HL-60/S4 treated with phorbol 12-myristate 13-acetate at 8.2 ng/mL for 4 days and 3 days (cell line): ENCODE measurements around the gene HMX2.
"Not testable (repeated sequence)": the region's sequence is repeated elsewhere in the genome, so short reads cannot be mapped to it uniquely, and the experiment has no call there.

Experiments used
- in situ Hi-C: fragments of 300-500 bp; cut with MboI; formaldehyde crosslinking; loops from 2 replicates; pipeline ENCODE4 v1.15.0; 2022; ENCODE audit warnings: low sequenced_read_pairs

Gene HMX2

DNA sequence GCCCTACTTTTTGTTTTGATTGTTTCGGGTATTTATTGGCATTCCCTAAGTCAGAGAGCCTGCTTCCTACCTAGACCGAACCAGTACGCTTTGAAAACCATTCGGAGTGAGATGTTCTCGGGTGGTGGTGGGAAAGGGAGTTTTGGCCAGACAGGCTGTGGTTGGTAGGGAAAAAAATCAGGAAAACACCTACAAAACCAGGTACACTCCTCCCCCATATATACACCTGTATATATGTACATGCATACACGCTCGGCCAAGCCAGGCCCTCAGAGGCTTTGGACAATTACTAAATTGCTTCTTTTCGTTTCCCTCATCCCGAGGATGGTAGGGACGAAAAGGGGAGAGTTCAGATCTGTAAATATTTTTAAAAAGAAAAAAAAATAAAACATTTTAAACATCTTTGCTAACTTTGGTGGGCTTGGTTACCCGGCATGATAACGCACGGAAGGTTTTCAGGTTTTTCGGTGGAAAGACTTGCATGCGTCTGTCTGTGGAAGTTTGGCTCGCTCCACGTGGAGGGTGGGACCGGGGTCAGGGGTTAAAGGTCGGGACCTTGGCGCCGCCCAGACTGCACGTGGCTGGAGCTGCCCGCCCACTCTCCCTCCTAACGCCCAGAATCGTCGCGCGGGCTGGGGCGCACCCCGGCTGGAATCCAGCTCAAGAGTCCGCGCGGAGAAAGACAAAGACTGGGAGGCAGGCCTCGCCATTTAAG, 2.5 kb downstream of the HMX2 start:
- in situ Hi-C loops: no loop called here

DNA sequence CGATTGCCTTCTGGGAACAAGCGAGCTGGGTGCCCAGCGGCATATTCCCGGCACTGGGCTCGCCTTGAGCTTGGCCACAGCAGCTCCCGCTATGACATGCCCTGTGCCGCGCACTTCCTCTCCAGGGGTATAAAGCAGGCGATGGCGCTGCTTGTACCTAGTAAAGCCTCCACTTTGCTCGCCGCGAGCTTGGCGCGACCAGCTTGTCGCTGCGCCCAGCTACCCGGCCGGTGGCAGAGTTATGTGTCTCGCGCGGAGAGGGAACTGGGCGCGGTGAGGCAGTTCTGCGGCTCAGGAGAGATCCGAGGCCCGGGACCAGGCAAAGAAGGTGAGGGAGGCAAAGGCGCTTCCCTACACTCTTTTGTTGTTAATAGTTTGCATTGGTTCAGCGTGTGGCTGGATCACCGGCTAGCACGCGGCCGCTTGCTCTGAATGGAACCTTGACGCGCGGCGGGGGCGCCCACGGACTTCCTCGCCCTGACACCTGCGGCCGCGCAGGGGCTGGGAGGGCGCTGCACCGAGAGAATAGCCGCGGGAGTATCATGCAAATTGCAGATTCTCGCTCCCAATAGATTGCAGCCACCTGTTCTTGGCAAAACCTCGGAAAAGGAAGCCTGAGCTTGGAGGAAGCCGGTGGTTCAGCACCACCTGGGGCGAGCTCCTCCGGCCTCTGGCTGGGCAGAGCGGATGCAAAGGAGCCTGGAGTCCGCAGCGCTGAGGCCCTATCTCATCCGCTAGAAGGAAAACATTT, 3.2 kb downstream of the HMX2 start:
- in situ Hi-C loops: no loop called here

DNA sequence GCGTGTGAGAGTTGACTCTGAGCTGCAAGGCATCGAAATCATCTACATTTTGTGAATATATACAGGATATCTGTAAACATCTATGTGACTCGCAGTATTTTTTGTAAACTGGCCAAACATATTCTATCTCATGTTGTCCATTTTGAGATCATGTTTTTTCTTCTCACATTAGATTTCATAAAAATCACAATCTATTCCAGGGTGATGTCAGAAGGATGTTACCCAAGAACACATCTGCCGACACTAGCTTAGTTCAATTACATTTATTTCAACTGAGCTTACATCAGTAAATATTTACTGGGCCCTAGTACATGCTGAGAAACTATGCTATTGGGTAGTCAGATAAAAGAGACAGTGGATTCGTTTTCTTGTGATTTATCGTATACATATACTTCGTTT, 3.8 kb downstream of the HMX2 start:
- in situ Hi-C loops: no loop called here

DNA sequence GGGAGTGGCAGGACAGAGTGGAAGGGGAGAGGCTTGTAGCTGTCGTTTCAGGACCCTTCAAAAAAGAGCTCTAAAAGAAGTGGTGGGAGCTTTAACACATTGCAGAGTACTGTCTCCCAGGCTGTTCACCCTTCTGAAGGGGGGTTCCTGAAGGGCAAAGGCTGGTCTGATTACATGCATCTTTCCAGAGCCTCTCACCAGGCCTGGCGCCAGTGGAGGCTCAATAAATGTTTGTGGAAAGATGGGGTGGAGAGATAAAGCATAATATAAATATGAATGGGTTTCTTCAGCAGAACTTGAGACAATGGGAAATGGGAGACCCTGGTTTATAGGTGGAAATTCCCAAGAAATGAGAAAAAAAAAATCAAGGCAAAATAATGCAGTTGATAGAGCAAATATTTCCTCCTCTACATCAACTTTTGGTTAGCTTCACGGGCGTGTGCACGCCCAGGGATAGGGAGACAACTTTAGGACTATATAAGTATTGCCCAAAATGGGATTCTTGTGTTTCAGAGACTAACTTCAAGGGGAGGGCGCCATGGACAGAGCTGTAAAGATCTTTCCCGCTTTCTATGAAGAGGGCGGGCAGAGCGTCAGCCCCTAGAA, 5.7 kb downstream of the HMX2 start:
- in situ Hi-C loops: no loop called here

DNA sequence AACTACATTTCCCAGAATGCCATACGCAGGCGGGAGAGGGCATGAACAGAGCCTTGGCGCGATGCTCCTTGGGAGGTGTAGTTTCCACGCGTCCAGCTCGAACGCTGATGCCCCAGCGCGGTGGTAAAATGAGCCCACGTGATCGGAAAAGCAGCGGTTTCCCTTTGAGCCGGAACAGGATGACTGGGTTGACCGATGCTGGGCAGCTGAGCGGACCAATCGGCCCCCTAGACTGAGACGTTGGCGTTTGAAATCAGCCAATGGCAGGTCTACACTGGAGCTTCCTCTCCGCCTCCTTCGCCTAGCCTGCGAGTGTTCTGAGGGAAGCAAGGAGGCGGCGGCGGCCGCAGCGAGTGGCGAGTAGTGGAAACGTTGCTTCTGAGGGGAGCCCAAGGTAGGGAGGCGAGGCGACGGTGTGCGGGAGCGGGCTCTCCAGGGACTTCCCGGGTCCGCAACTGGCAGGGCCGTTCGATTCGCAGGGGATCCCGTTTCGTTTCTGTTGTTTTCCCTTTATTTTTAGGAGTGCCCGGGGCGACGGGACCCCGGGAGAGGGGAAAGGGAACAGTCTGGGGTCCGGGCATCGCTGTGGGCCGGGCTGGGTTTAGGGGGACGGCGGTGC, 6.3 kb downstream of the HMX2 start, which contains the start of gene BUB3:
Gene BUB3 (plus strand): TSS at position 311 of the 619 bp plus-strand sequence. CDS start 516 bp downstream, outside the sequence.
- in situ Hi-C loops: no loop called here

DNA sequence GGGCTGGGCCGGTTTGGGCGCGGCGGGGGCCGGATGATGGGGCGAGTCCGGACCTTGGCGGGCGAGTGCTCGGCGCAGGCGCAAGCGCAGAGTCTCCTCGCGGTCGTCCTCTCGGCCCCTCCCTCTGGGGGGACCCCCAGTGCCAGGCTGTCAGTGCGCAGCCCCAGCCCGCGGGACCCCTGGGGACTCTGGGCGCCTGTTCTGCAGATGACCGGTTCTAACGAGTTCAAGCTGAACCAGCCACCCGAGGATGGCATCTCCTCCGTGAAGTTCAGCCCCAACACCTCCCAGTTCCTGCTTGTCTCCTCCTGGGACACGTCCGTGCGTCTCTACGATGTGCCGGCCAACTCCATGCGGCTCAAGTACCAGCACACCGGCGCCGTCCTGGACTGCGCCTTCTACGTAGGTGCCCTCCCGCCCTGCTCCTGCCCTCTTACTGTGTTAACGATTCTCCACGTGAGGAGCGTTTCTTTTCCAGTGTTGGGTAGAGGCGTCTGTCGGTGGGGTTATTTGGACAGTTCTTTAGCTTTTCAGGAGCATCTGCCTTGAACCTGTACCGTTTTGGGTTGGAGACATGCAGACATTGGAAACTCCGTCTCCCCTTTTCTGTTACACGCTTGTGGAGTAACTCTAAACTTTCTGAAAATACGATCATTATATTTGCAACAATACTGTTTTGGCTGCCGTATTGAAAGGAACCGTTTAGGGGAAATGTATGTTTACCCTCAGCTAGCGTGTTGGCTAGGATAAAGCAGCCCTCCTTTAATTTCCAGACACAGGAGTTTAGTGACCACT, 7.0 kb downstream of the HMX2 start:
- in situ Hi-C loops: no loop called here

DNA sequence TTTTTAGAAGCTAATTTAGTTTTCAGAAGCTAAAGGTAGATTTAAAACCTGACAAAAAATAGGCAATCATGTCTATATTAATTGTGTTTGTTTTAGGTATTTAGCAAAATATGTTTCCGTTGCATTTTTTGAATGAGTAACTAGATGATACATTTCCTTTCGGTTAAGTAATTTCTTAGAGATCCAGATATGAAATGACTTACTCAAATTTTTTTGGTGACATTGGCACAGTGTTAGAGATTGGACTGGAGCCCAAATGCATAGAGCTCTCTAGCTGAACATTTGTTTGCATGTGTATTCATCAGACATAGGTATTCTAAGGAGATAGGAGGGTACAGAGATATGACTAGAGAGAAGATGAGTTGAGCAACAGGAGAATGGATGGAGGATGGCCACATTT, 8.1 kb downstream of the HMX2 start:
- in situ Hi-C loops: no loop called here

DNA sequence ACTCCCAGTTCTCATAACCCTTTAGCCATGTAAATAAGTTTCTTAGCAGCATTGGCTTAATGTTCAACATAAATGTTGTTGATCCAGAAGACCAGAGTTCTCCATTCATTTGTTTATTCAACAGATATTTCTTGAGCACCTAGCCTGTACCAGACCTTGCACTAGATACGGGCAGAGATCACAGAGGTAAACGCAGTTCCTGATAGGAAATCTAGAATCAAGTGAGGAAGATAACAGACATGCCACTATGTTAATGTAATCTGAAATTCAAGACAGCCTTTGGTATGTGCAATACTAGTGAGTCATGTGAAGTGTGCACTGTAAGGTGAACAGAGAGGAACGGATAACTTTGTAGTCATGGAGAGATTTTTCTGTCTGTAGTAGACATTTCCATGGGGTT, 9.3 kb downstream of the HMX2 start:
- in situ Hi-C loops: no loop called here

DNA sequence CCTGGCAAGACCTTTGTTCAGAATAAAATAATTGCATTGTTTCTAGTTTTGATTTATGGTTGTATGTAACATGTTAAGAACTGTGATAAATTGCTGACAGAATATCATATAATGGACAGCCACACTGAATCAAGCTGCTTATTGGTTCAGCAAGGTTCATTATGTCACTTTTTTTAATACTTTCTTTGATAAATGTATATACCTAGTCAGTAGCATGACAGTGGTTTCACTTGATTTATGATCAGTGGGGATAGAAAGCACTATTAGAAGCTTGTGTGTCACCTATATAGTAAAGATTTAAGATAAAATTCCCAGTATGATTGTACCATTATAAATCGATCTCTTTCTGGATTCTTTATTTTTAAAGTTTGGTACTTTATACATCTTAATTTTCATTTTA, 10.7 kb downstream of the HMX2 start:
- in situ Hi-C loops: no loop called here

DNA sequence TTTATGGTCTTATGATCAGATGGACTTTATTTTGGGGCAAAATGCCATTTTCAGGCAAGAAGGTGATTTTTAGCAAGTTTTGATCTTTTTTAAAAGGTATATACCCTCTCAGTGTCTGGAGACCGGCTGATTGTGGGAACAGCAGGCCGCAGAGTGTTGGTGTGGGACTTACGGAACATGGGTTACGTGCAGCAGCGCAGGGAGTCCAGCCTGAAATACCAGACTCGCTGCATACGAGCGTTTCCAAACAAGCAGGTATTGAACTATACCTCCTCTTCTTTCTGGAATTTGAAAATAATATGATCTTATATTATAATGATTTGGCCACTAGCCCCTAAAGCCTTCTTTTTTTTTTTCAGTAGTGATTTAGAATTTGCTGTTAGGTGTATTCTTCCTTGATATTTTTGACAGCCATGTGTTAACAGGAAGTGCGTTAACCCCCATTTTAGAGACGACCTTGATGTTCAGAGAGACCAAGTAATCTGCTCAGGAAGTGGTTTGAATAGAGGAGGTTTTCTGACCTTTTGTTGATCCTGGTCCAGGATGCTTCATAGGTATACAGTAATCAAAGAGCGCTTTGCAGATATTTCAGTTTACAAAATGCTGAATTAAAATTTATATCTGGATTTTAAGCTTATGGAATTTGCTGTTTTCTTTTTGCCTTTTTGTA, 12.5 kb downstream of the HMX2 start:
- in situ Hi-C loops: no loop called here

DNA sequence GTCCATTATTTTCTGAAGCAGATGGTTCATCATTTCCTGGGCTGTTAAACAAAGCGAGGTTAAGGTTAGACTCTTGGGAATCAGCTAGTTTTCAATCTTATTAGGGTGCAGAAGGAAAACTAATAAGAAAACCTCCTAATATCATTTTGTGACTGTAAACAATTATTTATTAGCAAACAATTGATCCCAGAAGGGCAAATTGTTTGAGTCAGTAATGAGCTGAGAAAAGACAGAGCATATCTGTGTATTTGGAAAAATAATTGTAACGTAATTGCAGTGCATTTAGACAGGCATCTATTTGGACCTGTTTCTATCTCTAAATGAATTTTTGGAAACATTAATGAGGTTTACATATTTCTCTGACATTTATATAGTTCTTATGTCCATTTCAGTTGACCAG, 16.4 kb downstream of the HMX2 start:
- in situ Hi-C loops: no loop called here

DNA sequence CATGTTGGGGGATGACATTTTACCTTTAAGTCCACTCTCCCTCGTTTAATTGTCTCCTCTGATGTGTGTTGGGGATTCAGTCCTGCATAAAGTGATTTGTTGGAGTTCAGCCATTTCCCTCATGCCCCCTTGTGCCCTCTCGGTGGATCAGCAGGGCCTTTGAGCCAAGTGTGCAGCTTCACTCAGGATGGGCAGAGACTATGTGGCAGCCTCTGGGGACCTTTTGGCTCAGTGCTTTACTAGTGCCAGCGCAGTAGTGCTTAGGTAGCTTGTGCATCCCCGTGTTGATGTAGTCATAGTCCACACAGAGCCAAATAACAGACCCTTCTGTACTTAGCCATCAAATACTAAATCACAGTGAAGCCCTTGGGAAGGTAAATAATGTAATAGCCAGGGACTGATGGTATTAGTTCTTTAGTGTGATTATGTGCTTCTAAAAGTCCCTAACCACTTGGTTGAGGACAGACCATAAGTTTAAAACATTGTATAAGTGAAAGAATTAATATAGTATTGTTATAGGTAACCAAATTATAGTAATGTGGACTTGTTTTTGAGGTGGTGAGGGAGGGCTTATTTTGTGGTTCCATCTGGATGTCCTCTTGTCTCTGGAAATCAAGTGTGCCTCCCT, 17.6 kb downstream of the HMX2 start:
- in situ Hi-C loops: no loop called here

DNA sequence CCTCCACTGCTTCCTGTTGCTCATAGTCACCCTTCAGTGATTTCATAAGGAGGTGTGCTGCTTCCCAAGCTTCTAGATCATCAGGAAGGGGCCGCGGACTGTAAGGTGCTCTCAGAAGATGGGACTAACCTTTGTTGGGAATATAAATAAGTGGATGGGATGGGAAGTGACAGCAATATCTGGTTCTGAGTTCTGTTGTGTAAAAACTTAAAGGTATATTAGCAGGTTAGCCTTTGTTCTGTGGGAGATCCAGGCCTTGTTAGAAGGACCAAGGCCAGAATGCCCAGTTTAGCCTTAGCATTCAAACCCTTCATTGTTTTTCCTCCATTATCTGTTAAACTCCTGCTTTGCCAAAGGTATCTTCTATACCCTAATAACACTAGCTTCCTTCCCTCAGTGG, 18.7 kb downstream of the HMX2 start:
- in situ Hi-C loops: no loop called here

DNA sequence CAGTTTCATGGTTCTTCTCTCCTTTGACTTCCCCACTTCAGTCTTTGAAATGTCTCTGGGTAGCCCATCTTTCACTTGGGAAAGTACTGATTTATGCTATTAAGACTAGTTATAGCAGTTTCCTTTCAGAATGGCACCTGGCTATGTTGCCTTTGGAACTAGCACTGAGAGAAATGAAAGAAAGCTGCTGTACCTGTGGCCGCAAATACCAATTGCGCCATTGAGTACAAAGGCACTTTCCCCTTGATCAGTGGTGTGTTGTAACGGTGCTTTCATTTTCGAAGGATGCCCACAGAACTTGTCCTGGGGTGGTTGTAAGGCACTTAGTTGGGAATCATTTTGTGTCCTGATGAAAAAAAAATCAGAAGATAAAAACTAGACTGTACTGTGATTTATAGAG, 23.0 kb downstream of the HMX2 start:
- in situ Hi-C loops: no loop called here

DNA sequence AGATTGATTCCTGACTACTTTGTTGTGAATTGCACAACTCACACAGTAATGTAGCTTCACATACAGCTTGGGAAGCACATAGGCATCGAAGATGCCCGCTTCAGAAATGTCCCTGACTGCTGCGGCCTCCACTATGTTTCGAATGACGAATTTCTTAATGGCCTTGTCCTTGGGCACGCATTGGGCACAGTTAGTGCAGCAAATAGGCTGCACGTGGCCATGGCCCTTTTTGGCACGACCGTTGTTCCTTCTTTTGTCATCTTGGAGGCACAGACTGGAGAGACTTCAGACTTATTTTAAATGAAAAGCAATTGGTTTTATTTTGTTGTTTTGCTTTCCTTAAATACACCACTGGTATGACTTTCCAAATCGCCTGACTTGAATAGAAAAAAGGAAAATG, 23.7 kb downstream of the HMX2 start:
- in situ Hi-C loops: not testable (repeated sequence)

DNA sequence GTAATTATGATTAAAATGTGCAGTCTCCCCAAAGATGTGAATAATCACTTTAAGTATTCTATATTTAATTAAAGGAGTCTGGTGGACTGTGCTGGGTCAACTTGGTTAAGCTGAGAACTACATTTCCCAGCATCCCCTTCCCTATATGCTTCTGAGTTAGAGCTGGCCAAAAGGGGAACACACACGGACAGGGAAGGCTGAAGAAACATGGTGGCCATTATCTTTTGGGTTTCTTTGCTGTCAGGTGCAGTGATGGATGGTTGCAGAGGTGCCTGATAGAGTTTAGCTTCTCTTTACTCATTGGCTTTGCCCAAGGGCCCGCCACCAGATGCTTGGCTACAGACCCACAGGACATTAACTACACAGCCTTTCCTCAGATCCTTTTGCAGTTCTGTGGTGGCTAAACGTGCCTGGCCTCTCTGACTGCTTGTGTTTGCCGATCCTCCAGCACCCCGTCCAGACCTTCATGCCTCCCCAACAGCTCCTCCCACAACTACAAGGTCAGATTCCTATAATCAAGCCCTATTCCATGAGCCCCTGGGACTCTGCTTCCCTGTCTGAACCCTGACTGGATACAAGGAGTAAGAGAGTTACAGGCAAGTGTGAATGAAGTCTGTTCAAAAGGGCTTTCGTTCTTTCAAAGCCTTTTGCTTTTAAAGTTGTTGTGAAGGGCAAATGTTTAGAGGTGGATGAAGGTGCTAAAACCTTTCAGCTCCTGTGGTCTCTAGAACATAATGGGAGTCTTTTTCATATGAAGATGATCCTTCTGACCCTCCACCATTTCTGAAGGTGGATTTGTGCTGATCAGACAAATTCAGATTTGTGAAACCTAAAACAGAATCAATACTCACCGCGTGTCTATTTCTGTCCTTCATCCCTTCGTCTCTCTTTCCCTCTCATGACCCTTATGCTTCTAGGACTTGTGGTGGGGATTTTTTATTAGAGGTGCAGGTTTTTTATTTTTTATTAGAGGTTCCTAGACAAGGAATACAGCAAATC, 27.8 kb downstream of the HMX2 start:
- in situ Hi-C loops: no loop called here

DNA sequence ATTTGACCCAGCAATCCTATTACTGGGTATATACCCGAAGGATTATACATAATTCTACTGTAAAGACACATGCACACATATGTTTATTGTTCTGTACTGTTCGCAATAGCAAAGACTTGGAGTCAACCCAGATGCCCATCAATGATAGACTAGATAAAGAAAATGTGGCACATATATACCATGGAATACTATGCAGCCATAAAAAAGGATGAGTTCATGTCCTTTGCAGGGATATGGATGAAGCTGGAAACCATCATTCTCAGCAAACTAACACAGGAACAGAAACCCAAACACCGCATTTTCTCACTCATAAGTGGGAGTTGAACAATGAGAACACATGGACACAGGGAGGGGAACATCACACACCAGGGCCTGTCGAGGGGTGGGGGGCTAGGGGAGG, 30.5 kb downstream of the HMX2 start:
- in situ Hi-C loops: not testable (repeated sequence)
